MCF 10A (cell line): ENCODE measurements around the gene EOGT. TPM values are rescaled to one million over a fixed set of nuclear protein-coding genes. Genes with fewer than 3 reads are reported as not detected.

Experiments
- BruUV-seq: library from RNA; stranded (reverse); fragments of 400-500 nt; replicated peaks from 2 replicates; lab custom pipeline; 2021; lab: Mats Ljungman, UMichigan
- CTCF ChIA-PET: fragments of 300-600 bp; sonication (Branson Sonifier 250); formaldehyde crosslinking; extraction: SDS; loops from one replicate; lab custom pipeline; 2021; ENCODE audit warnings: antibody characterized with exemption, inconsistent platforms; lab: Yijun Ruan, JAX
- POLR2A ChIA-PET: fragments of 300-600, 350-650 bp; sonication (Branson Sonifier 250); formaldehyde crosslinking; extraction: SDS; loops from one replicate; lab custom pipeline; 2020; ENCODE audit warnings: antibody characterized with exemption, inconsistent platforms; lab: Yijun Ruan, JAX
- DNase-seq: peaks from one replicate; pipeline ENCODE4 v3.0.0-alpha.2; 2018; ENCODE audit not compliant: unreplicated experiment
- H3K27ac Mint-ChIP-seq: one replicate; pipeline ENCODE4 v1.8.0; 2022; ENCODE audit warnings: mild to moderate bottlenecking, low read depth, mixed read lengths; ENCODE audit not compliant: unreplicated experiment
- H3K27me3 Mint-ChIP-seq: one replicate; pipeline ENCODE4 v1.8.0; 2022; ENCODE audit warnings: mixed read lengths; ENCODE audit not compliant: insufficient read depth, unreplicated experiment
- H3K36me3 Mint-ChIP-seq: one replicate; pipeline ENCODE4 v1.8.0; 2022; ENCODE audit warnings: mild to moderate bottlenecking, moderate library complexity, mixed read lengths; ENCODE audit not compliant: insufficient read depth, unreplicated experiment
- H3K4me1 Mint-ChIP-seq: one replicate; pipeline ENCODE4 v1.8.0; 2022; ENCODE audit warnings: mixed read lengths; ENCODE audit not compliant: insufficient read depth, unreplicated experiment
- H3K4me3 Mint-ChIP-seq: one replicate; pipeline ENCODE4 v1.8.0; 2022; ENCODE audit warnings: mild to moderate bottlenecking, moderate library complexity, mixed read lengths; ENCODE audit not compliant: unreplicated experiment
- H3K9me3 Mint-ChIP-seq: one replicate; pipeline ENCODE4 v1.8.0; 2022; ENCODE audit warnings: mixed read lengths; ENCODE audit not compliant: unreplicated experiment
- CTCF ChIP-seq: fragments of 200-600 bp; IDR thresholded peaks from one replicate; pipeline ENCODE4 v1.8.0; 2022; ENCODE audit warnings: antibody characterized with exemption, mild to moderate bottlenecking; ENCODE audit not compliant: unreplicated experiment
- intact Hi-C: fragments of 100-400 bp; cut with micrococcal nuclease; formaldehyde crosslinking; loops from 2 replicates; pipeline ENCODE4 v1.14.1; 2022
- total RNA-seq: library from RNA; stranded (reverse); gene quantifications from 2 replicates; pipeline ENCODE4 v1.2.3, GENCODE V29; 2022

EOGT gene
- total RNA-seq, 1 experiment from 2014 or later = 40.9 TPM

- BruUV-seq = no TSS peak
- Mint-ChIP-seq H3K4me1 (no peaks in the 10 kb centered on the region), H3K4me3 (no peak overlapping the region), H3K36me3 (peaks cover 80% of the 10 kb centered on the region), H3K9me3 (no peaks in the 10 kb centered on the region), H3K27ac (no peak overlapping the region), H3K27me3 (no peaks in the 10 kb centered on the region)
- DNase-seq = no peak
- POLR2A ChIA-PET = no interaction called here
- TF ChIP-seq CTCF = no peak
- intact Hi-C loops = no loop called here
- CTCF ChIA-PET = interaction anchor here (0.6 kb wide), 1 partner anchor 17 kb away, joined by 3 read pairs; no protein-coding TSS in a partner anchor
These were observed 24.7 kb downstream of the EOGT start for GRCh38 chr3:68988740-68989139.

GRCh38 chr3:68987322-68987721 is 26.2 kb downstream of the EOGT start:
- intact Hi-C loops = no loop called here
- Mint-ChIP-seq H3K27ac (no peak overlapping the region), H3K36me3 (peaks cover 89% of the 10 kb centered on the region), H3K4me1 (no peaks in the 10 kb centered on the region), H3K4me3 (no peak overlapping the region), H3K9me3 (no peaks in the 10 kb centered on the region), H3K27me3 (no peaks in the 10 kb centered on the region)
- TF ChIP-seq CTCF = no peak
- BruUV-seq = no TSS peak
- ChIA-PET CTCF (interaction anchor here (0.6 kb wide), 4 partner anchors 34 to 1836 kb away, joined by 3 to 4 read pairs (median 3); no protein-coding TSS in a partner anchor), POLR2A (no interaction called here)
- DNase-seq = no peak

GRCh38 chr3:68986496-68987208 is 26.8 kb downstream of the EOGT start:
- H3K4me3 Mint-ChIP-seq = no peak overlapping the region
- ChIA-PET CTCF (interaction anchor here (0.6 to 1.1 kb wide), 3 partner anchors 33 to 35 kb away, joined by 3 to 4 read pairs (median 3); no protein-coding TSS in a partner anchor), POLR2A (no interaction called here)
- intact Hi-C loops = no loop called here
- H3K9me3 Mint-ChIP-seq = no peaks in the 10 kb centered on the region
- H3K4me1 Mint-ChIP-seq = no peaks in the 10 kb centered on the region
- H3K27me3 Mint-ChIP-seq = no peaks in the 10 kb centered on the region
- TF ChIP-seq CTCF = no peak
- BruUV-seq = no TSS peak
- no peak for DNase-seq
- H3K27ac Mint-ChIP-seq = no peak overlapping the region
- peaks cover 90% of the 10 kb centered on the region for H3K36me3 Mint-ChIP-seq

GRCh38 chr3:68985146-68985790 is 28.2 kb downstream of the EOGT start:
- no peak for DNase-seq
- intact Hi-C loops = no loop called here
- Mint-ChIP-seq H3K9me3 (no peaks in the 10 kb centered on the region), H3K4me1 (no peaks in the 10 kb centered on the region), H3K36me3 (peaks cover 90% of the 10 kb centered on the region), H3K4me3 (no peak overlapping the region), H3K27me3 (no peaks in the 10 kb centered on the region), H3K27ac (peak overlapping the region; percentile 24)
- CTCF ChIA-PET = no interaction called here
- POLR2A ChIA-PET = interaction anchor here (0.8 kb wide), 1 partner anchor 27 kb away, joined by 3 read pairs; no protein-coding TSS in a partner anchor
- no TSS peak for BruUV-seq
- TF ChIP-seq CTCF = no peak
